ENCODE measurements around the gene THAP11. TPM values are rescaled to one million over a fixed set of nuclear protein-coding genes. Genes with fewer than 3 reads are reported as not detected.

The THAP11 gene
- total and polyA plus RNA-seq, 2 of the 13 experiments (the other 11 are each of a cell fraction or from before 2014, with no cell fraction given) = 44.2 to 53.4 TPM

- TF ChIP-seq ZBTB40 (IDR thresholded peaks at IDR 0.05) (no peak), ZBTB40 (CRISPR knock-in tag; IDR thresholded peaks at IDR 0.05) (no peak), ZNF335 (CRISPR knock-in tag; IDR thresholded peaks at IDR 0.05) (no peak), ETV5 (CRISPR knock-in tag; IDR thresholded peaks at IDR 0.05; ENCODE audit: borderline replicate concordance) (no peak), ZNF296 (CRISPR knock-in tag; conservative IDR thresholded peaks at IDR 0.05) (no peak), KDM5A (IDR thresholded peaks at IDR 0.05; ENCODE audit: borderline replicate concordance, low read length) (no peak), ZNF331 (CRISPR knock-in tag; IDR thresholded peaks at IDR 0.05) (0 out of 2 replicates have a peak, but pooled peaks have one; percentile 31), ATF1 (CRISPR knock-in tag; IDR thresholded peaks at IDR 0.05) (no peak), ZNF230 (CRISPR knock-in tag; IDR thresholded peaks at IDR 0.05) (no peak), XRCC5 (optimal IDR thresholded peaks at IDR 0.05; ENCODE audit: low read length) (peak; percentile 77), CENPT (CRISPR knock-in tag; IDR thresholded peaks at IDR 0.05; ENCODE audit: low read depth) (no peak), ZNF775 (CRISPR knock-in tag; IDR thresholded peaks at IDR 0.05; ENCODE audit: borderline replicate concordance) (no peak), MEIS1 (CRISPR knock-in tag; IDR thresholded peaks at IDR 0.05; ENCODE audit: borderline replicate concordance) (no peak), ELF4 (CRISPR knock-in tag; IDR thresholded peaks at IDR 0.05; ENCODE audit: borderline replicate concordance) (no peak), JUND (CRISPR knock-in tag; IDR thresholded peaks at IDR 0.05) (no peak), ZFP82 (CRISPR knock-in tag; IDR thresholded peaks at IDR 0.05; ENCODE audit: borderline replicate concordance) (no peak), PTBP1 (IDR thresholded peaks at IDR 0.05; ENCODE audit: low read depth, low read length, poor library complexity, severe bottlenecking) (no peak), ZNF101 (CRISPR knock-in tag; IDR thresholded peaks at IDR 0.05; ENCODE audit: borderline replicate concordance, low read depth) (no peak), PAXIP1 (CRISPR knock-in tag; conservative IDR thresholded peaks at IDR 0.05) (no peak), ZSCAN29 (CRISPR knock-in tag; conservative IDR thresholded peaks at IDR 0.05) (no peak)
These were observed 23.2 kb downstream of the THAP11 start (continued) for GRCh38 chr16:67865318-67865717.

Measured in HepG2 (cell line).